ENCODE results near the gene FAM83F. TPM values are rescaled to one million over a fixed set of nuclear protein-coding genes. Genes with fewer than 3 reads are reported as not detected.

FAM83F gene
- total RNA-seq (2022): 21.0 and 21.9 TPM in 2 replicates
- percentile 61 among the genes with signal in this experiment for Bru-seq, nascent RNA
- BruChase-seq, experiment 1, labeled RNA remaining after a 6-hour chase: percentile 79 among the genes with signal in this experiment
- percentile 74 among the genes with signal in this experiment for BruChase-seq, experiment 2, labeled RNA remaining after a 2-hour chase
- long read RNA-seq, full-length matches to known transcripts: 11 of 16 reads
- long read RNA-seq, partial matches to known transcripts: 1 of 16 reads
- long read RNA-seq, other reads (novel, unspliced or antisense): 4 of 16 reads

DNA sequence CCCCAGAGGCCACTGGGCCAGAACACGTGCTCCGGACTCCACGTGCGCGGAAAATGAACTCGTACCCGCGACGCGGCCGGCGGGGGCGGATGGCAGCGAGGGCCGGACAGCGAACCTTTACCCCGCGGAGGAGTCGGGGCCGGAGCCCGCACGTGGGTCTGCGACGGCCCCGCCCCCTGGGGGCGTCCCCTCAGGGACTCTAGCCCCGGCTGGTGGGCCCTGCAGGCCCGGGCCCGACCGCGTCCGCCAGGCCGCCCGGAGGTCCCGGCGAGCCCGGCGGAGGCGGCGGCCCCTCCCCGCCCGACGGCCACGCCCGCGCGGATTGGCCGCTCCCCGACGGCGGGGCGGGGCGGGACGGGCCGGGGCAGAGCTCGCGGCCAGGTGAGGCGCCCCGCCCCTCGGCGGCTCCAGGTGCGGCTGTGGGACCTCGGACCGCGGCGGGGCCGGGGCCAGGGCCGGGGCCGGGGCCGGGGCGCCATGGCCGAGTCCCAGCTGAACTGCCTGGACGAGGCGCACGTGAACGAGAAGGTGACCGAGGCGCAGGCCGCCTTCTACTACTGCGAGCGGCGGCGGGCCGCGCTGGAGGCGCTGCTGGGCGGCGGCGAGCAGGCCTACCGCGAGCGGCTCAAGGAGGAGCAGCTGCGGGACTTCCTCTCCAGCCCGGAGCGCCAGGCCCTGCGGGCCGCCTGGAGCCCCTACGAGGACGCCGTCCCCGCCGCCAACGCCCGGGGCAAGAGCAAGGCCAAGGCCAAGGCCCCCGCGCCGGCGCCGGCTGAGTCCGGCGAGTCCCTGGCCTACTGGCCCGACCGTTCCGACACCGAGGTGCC lies at the start of gene FAM83F:
Gene FAM83F (plus strand): TSS at position 389 of the 827 bp plus-strand sequence. CDS start 89 bp downstream, at position 478.
- Mint-ChIP-seq H3K27me3 (ENCODE audit: unreplicated experiment) (peaks cover 27% of the 10 kb centered on the region), H3K9me3 (ENCODE audit: low read depth, unreplicated experiment) (no peaks in the 10 kb centered on the region), H3K27ac (ENCODE audit: unreplicated experiment) (peak within 1 kb of the TSS; percentile 64), H3K4me1 (ENCODE audit: low read depth, unreplicated experiment) (peaks cover 52% of the 10 kb centered on the region), H3K4me3 (ENCODE audit: low read depth, unreplicated experiment) (peak within 1 kb of the TSS; percentile 70), H3K36me3 (ENCODE audit: insufficient read depth, unreplicated experiment) (peaks cover 27% of the 10 kb centered on the region)
- no TSS peak for BruUV-seq (replicated peaks)
- intact Hi-C loops (cut with micrococcal nuclease; ENCODE audit: unreplicated experiment): loop anchor here (5.0 kb wide), 1 partner anchor 47 kb away; no protein-coding TSS in a partner anchor
- TF ChIP-seq, protein P1, sequence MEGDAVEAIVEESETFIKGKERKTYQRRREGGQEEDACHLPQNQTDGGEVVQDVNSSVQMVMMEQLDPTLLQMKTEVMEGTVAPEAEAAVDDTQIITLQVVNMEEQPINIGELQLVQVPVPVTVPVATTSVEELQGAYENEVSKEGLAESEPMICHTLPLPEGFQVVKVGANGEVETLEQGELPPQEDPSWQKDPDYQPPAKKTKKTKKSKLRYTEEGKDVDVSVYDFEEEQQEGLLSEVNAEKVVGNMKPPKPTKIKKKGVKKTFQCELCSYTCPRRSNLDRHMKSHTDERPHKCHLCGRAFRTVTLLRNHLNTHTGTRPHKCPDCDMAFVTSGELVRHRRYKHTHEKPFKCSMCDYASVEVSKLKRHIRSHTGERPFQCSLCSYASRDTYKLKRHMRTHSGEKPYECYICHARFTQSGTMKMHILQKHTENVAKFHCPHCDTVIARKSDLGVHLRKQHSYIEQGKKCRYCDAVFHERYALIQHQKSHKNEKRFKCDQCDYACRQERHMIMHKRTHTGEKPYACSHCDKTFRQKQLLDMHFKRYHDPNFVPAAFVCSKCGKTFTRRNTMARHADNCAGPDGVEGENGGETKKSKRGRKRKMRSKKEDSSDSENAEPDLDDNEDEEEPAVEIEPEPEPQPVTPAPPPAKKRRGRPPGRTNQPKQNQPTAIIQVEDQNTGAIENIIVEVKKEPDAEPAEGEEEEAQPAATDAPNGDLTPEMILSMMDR (IDR thresholded peaks at IDR 0.05; ENCODE audit: unreplicated experiment): no peak
- CTCF ChIA-PET: interaction anchor here (1.4 kb wide), 1 partner anchor 30 kb away, joined by 4 read pairs; no protein-coding TSS in a partner anchor
- peak; percentile 86 for DNase-seq

DNA sequence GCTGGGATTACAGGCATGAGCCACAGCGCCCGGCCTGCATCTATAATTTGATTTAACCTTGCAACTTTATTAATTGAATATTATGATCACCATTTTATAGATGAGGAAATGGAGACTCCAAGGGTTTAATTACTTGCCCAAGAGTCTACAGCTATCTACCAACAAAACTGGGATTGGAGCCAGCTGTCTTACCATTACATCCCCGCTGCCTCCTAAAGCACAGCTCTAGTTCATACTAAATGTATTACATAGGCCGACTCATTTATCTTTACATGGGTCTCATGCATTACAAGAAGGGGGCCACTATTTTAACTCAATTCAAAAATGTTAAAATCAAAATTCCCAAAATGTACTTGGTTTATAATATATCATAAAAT lies 48.6 kb upstream of the FAM83F start:
- no peak overlapping the region for H3K4me3 Mint-ChIP-seq (ENCODE audit: low read depth, unreplicated experiment)
- BruUV-seq (replicated peaks): no TSS peak
- CTCF ChIA-PET: no interaction called here
- intact Hi-C loops (cut with micrococcal nuclease; ENCODE audit: unreplicated experiment): loop anchor here (5.0 kb wide), 1 partner anchor 51 kb away; no protein-coding TSS in a partner anchor
- DNase-seq: no peak
- H3K36me3 Mint-ChIP-seq (ENCODE audit: insufficient read depth, unreplicated experiment): no peaks in the 10 kb centered on the region
- peaks cover 19% of the 10 kb centered on the region for H3K27me3 Mint-ChIP-seq (ENCODE audit: unreplicated experiment)
- no peaks in the 10 kb centered on the region for H3K9me3 Mint-ChIP-seq (ENCODE audit: low read depth, unreplicated experiment)
- peaks cover 19% of the 10 kb centered on the region for H3K4me1 Mint-ChIP-seq (ENCODE audit: low read depth, unreplicated experiment)
- H3K27ac Mint-ChIP-seq (ENCODE audit: unreplicated experiment): no peak overlapping the region
- TF ChIP-seq, protein P1 (IDR thresholded peaks at IDR 0.05; ENCODE audit: unreplicated experiment): no peak

DNA sequence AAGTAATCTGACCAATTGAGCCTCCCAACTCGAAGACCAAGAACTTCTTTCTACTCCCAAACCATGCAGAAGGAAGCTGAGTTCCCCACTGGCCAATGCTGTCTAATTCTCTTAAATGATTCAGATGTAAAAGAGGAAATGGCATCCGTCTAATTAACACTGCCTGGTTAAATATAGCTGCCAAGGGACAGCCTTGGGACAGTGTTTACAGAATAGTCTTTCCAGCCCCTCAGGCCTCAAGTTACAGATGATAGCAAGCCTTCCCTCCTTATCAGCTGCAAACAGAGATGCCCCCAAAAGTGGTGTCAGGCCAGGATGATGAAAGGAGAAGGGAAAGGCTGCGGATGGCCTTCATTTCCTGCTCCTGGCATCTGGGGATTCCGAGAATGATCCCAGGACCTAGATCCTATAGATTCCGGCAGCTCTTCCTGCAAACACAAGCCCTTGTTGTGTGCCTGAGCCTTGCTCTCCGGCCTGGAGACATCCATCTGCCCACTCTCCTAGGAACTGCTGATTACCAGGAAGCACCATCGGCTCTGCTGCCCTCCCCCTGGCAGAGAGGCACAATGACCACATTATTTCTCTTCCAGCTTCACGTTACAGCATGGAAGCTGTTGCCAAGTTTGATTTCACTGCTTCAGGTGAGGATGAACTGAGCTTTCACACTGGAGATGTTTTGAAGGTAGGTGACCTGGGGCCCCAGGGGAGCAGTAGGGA lies 48.1 kb upstream of the FAM83F start:
- no TSS peak for BruUV-seq (replicated peaks)
- Mint-ChIP-seq H3K36me3 (ENCODE audit: insufficient read depth, unreplicated experiment) (no peaks in the 10 kb centered on the region), H3K27me3 (ENCODE audit: unreplicated experiment) (peaks cover 17% of the 10 kb centered on the region), H3K4me3 (ENCODE audit: low read depth, unreplicated experiment) (no peak overlapping the region), H3K27ac (ENCODE audit: unreplicated experiment) (no peak overlapping the region), H3K9me3 (ENCODE audit: low read depth, unreplicated experiment) (no peaks in the 10 kb centered on the region), H3K4me1 (ENCODE audit: low read depth, unreplicated experiment) (peaks cover 19% of the 10 kb centered on the region)
- intact Hi-C loops (cut with micrococcal nuclease; ENCODE audit: unreplicated experiment): loop anchor here (5.0 kb wide), 1 partner anchor 51 kb away; no protein-coding TSS in a partner anchor
- CTCF ChIA-PET: interaction anchor here (0.5 to 1.1 kb wide), 4 partner anchors 13 to 1517 kb away, joined by 3 read pairs; partner anchors contain the start of gene TMA7B
- TF ChIP-seq, protein P1 (IDR thresholded peaks at IDR 0.05; ENCODE audit: unreplicated experiment): no peak
- peak; percentile 62 for DNase-seq

Measured in Calu3 (cell line).